ENCODE measurements around the gene KCNQ1OT1.
A peak's percentile ranks its signal among the peaks of the same experiment; 100 is the strongest.

Gene KCNQ1OT1

DNA sequence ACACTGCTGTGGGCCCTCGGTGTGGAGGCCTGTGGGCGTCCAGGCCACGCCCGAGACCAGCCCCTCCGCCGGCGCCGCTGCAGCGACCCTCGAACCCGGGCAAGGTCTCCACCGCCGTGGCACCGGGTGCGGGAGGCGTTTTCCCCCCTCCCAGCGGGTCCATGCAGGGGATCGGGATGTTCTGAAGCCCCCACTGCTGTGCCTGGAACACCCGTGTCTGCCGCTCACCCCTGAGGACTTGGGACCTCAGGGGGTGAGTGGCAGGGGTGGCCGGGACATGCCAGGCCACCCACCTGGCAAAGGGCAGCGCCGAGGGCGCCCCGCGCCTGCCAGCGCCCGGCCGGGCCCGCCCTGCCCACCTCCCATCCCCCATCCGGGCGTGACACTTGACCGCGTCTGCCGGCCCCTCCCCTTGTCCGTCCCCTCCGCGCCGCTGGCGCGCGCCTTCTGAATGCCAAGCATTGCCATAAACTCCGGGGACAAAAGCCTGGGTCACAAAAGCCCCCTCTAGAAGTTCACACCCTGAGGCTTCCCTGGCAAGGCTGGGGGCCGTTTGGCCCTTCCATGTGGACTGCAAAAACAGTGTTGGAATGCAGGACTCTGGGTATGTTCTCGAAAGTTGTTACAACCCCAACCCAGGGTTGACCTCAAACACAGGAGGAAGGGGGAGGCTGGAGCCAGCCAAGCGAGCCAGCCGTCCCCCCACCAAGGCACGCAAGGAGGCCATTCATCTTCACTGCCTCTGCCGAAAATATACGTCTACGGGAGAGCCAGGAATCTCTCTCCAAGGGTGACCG, 819 bp upstream of the KCNQ1OT1 start:
- peak; percentile 26 for DNase-seq

DNA sequence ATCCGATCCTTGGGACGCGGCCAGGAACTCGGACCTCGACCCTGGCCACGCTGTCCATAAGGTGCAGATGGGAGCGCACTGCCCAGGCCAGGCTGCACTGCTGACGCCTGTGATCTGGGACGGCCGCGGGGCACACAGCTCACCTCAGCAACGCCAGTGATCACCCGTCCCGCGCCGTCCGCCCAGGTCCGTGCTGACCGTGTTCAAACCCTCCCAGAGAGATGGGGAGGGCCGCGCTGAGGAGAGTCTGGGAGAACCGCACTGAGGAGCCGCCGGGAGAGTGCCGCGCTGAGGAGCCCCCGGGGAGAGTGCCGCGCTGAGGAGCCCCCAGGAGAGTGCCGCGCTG, 636 bp downstream of the KCNQ1OT1 start:
- DNase-seq, result peak; percentile 6

DNA sequence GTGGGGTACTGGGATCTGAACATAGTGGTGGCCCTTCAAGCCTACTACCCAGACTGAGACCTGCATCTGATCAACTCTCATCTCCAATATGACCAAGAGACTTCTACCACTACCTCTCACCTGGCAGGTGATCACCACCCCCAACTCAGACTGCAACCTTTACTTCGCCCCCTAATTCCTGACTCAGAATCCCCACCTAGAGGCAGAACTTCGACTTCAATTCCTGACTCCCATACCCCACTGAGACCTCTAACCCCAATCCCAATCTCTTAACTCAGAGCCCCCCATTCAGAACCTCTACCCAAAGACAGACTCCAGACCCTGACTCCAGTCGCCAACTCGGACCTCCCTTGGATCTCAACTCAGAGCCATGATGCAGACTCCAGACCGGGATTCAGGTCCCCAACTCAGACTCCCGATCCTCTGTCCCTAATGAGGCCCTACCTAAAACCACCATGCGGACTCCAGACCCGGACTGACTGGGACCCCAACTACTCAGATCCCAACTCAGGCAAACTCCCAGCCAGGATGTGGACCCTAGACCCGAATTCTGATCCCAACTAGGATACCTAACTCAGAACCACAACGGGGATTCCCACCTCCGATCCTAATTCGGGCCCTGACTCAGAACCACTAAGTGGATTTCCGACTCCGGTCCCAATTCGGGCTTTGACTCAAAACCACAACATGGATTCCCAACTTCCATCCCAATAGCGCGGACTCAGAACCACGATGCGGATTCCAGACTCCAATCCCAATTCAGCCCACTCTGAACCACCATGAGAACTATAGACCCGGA, 1.2 kb downstream of the KCNQ1OT1 start:
- DNase-seq, result no peak

DNA sequence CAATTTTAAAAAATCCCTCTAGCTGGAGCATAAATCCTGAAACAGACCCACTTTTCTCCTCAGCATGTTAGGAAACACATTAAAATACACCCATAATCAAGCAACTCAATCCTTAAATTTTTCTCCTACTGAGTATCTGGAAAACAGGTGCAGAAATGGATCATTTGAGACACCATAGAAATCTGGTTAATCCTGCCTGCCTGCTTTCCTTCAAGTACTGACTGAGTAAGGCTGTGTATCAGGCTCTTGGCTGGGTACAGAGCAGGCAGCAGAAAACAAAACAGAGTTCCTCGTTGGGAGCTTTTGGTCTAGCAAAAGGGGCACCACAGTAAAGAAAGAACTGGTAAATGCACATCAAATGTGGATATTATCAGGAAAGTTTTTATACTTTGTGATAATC, 1.9 kb downstream of the KCNQ1OT1 start:
- no peak for DNase-seq

DNA sequence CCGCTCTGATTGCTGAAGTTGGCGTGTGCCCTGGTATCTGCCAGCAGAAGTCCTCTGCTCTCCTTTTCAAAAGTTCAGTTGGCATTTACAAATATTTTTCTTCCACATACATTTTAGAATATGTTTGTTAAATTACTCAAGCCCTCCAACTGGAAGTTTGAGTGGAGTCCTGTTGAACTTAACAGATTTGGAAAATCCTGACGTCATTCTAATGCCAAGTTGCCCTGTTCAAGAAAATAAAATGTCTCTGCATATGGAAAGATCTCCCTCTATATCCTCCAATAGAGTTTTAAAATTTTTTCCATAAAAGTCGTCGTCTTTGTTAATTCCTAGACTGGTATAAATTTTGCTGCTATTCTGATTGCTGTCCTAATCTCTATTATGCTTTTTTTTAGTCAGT, 3.3 kb downstream of the KCNQ1OT1 start:
- no peak for DNase-seq

DNA sequence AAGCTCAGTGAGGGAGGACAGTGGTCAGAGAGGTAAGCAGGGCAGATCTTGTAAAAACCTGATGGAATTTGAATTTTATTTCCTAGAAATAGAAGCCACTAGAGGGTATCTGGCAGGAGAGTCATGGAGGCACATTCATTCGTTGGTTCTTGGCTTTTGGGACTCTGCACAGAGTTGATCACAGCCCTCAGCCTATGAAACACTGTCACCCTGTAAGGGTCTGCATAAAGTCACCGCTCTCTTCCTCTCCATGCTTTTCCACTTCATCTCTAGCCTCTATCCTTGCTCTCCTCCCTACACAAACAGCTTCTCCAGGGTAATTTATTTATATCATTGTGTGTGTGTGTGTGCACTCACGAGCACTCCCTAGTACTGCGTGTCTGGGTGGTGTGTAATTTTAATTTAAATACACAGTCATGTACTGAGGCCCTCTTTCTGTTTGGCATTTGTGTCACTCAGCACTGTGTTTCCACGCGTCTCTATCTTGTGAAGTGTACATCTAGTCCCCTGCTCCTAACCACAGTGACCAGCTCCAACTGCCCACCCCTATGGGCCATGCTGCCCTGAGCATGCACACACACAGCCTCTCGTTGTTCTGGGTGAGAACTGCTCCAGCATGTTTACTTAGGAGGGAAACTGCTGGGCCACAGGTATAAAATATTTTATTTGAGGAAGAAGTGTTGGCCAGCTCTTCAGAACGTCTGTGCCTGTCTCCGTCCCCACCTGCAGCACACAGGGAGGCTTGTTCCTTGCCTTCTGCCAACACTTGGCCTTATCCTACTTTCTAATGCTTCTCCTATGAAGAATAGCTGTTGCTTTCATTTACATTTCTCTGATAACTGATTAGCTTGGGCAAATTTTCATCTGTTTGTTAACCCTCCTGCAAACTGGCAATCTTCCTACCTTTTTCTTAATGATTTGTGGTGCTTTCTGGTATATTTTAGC, 4.5 kb downstream of the KCNQ1OT1 start:
- DNase-seq, result no peak

DNA sequence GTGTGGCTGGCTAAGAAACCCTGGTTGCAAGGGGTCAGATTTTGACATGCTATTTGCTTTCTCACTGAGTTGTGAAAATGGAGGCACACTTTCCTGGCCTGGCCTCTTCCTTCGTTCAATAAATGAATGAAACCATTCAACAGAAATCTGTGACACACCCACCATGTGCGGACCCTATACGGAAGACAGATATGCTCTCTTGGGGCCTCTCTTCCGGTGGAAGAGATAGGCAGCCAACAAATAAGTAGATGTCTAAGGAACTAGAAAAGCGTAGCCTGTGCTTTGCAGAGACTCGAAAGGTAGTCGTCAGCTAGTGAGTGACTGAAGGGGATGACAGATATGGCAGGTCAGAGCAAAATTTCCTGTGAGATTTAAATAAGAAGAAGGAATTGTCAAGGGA, 5.3 kb downstream of the KCNQ1OT1 start:
- DNase-seq, result no peak

DNA sequence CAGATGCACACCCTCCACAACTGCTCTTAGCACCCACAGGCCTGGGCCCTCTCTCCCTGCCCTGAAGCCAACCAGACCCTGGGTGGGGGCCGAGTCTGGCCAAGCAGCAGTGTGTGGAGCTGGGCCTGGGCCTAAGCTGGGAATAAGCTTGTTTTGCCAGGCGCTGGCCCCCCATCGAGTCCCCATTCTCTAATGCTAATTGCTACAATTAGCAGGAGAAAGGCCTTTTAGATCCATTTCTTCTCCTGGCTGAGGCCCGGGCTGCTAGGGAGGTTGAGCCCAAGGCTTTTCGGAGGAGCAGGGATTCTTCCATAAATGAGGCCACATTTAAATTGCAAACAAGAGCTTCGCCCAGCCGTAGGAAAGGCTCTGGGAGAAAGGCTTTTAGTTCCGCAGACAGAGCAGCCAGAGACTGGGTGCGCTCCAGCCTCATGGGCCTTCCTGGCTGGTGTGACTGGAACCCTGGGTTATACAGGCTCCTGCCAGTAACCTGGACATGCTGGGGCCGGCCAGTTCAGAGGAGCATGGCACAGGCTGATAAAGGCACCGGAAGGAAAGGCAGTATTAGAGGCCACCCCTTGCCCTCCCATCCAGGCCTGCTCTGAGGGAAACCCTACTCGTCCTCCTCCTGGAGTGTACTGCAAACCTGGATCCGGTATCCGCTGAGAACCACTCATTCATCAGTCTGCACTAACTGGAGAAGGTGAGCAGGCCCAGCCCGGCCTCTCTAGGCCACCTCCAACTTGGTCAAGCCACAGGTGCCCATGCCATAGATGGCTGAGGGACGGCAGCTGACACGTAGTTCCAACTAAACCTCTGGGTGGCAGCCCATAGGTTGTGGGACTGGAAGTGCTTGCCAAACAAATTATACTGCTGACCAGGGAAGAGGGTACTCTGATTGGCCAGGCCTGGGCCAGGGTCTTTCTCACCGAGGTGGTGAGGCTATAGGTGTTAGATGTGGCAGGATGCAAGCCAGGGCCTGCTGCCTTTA, 6.2 kb downstream of the KCNQ1OT1 start:
- DNase-seq, result no peak

DNA sequence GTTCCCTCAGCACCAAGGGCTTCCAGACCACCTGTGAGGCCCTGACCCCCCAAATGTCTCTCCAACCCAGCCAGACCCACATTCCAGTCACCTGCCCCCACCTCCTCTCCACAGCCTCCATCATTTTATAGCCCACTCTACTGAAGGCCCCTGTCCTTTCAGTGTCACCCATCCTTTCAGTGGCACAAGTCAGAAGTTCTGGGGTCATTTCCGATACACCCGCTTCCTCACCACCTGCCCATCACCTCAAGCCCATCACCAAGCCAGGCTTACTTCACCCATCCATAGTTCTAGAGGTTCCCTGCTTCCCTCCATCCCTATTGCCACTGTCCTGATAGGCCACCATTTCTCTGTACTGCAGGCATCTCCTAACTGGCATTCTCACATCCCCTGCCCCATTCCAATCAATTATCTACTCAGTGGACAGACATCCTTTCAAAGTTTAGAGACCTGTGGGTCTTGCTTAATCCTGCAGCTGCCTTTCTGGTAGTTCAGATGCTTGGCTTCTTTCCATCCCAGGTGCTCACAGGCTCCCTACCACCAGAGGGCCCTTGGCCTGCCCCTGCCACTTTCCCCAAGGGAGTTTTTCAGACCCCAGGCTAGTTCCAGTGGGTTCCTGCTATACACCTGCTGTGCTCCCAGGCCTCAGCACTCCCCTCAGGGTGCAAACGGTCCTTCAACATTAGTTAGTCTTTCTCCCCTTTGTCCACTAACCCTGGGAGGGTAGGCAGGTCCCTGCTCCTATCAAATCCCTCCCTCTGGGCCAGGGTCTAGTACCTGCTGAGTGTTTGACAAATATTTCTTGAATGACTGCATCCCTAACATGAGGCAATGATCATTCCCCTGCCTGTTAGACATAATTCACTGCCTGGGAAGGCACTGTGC, 7.6 kb downstream of the KCNQ1OT1 start:
- no peak for DNase-seq

DNA sequence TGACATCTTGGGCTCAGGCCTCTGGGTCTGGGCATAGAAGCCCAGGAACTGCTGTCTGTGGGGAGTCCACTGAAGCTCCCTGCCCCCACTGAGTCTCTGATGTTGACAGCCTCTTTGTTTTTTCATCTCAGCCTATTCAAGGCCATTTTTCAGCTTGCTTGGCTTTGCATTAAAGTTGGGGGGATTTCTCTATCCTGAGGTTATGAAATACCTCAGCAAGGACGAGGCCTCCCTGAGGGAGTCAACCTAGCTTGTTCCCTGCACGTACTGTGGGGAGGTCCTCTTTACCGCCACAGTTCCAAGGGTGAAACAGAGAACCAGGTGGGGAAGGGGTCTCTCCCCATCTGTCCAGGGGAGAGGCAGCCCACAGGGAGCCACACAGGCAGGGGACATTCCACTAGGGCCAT, 8.4 kb downstream of the KCNQ1OT1 start:
- no peak for DNase-seq

DNA sequence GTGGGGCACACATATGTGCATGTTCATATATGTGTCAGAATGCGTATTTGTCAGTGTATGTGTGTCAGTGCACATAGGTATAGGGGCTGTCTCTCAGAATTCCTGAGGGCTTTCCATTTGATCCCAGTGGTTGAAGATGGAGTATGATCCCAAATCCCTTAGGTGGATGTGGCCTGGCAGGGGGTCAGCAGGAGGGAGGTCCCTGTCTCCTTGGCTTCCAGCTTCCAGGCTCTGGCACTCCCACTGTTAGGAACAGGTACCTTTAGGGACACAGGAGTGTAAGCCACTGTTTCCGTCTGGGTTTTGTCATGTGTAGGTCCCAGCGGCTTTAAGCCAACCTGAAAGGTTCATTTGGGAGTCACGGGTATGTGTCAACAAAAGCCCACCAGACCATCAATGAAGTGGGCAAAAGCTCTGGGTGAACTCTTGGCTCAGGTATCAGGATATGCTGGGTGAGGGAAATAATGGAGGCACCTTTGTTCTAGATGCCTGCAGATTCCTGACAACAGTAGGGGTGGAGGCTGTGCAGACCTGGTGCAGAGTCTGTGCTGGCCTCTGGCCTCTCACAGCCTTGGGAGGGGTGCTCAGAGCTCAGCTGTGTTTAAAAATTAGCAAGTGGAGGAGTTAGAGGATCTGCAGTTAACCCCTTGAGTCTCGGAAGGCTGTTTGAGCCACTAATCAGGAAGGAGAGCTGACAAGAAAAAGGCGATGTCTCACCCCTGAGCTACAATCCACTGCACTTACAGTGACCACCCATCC, 9.0 kb downstream of the KCNQ1OT1 start:
- DNase-seq, result no peak

DNA sequence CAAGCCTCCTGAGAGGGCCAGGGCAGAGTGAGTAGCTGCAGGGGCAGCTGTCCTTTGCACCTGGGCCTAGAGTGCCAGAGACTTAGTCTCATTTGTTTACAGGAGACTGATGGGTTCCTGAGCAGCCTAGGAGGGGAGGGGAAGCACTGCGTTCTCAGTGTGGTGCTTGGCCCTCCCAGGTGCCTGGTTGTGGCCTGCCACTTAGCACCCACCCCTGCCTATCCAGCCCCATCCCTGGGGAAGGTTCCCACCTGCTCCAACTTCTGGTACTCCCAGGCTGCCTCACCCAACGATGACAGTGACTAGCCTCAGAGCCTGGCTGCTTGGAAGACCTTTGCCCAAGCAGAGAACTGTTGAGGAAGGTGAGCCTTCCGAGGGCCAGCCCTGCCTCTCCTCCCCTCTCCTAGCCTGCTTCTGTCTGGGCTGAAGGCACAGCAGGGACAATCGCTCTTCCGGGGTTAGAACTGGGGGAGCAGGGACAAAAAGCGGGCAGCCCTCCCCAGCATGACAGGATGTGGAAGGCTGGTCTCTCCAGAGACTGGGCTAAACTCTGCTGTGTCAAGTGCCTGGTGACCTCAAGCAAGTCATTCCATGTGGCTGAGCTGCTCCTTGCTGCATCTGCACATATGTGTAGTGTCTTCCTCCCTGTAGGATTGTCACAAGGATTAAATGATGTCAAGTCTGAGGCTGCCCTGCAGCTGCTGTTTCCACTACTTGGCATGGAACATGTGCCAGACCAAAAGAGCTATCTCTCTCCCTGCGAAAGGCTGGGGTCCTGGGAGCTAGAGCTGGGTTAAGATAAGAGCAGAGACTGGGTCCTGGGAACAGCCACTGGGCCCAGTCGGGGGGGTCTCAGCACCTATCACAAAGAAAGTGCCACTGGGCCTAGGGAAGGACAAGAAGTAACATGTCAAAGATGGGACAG, 9.9 kb downstream of the KCNQ1OT1 start:
- DNase-seq, result no peak

DNA sequence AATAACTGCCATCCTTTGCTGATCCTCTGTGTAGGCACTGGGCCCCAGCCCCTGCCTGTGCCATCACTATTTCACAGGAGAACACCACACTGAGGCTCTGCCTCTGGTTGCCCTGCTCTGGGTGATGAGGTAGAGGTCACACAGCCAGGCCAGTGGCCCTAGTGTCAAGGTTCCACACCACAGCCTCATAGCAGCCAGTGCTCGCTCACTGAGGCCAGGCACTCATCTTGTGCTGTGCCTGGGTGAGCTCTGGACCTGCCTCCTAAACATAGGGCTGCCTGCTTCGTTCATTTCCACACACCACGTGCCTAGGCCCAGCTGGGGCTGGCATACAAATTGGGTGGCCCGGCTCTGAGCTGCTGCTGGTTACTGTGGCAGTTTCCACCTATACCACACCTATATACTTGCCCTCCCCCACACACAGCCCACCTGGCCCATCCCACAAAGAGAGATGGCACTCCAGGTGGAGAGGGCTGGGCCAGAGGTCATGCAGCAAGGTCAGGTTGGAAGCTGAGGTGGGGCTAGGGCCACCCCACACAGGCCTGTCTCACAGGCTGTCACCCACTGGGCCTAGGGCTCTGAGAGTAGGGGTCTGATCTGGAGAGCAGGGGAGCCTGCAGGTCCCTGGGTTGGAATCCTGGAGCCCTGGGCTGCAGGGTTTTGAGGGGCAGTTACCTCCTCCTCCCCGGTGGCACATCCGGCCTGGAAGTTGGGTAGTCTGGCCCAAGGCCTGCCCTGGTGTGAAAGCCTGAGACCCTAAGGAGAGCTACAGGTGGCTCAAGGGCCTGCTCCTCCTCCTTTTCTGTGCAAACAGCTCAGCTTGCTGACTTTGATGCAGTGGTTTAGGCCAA, 11.2 kb downstream of the KCNQ1OT1 start:
- no peak for DNase-seq

DNA sequence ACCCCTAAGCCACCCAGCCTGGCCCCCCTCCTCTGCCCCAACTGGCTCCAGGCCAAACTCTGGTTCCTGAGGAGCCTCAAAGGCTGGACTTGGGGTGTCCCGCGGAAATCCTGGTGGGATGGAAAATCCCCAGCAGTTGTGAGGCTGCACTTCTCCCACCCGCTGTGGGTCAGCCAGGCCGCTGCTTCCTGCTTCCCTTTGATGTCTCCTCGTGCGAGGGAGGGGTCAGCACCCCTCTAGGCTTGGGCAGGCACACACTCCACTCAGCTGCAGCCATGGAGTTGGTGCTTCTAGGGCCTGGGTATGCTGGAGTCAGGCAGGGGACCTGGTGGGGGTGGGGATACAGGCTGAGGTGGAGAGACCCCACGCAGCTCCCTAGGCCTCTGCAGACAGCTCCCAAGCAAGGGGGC, 12.0 kb downstream of the KCNQ1OT1 start:
- DNase-seq, result no peak

DNA sequence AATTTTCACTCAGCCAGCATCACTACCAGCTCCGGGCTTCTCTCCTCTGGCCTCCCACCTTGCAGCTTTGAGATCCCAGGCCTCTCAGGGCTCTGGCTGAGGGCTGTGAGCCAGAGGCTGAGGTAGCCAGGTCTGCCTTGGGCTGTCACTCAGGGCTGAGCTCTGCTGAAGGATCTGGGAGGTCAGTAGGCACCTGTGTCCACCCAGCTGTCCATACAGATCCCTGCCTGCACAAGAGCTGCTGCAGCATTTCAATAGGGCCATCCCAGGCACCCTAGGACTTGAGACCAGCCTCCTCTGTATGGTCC, 12.6 kb downstream of the KCNQ1OT1 start:
- DNase-seq, result no peak

DNA sequence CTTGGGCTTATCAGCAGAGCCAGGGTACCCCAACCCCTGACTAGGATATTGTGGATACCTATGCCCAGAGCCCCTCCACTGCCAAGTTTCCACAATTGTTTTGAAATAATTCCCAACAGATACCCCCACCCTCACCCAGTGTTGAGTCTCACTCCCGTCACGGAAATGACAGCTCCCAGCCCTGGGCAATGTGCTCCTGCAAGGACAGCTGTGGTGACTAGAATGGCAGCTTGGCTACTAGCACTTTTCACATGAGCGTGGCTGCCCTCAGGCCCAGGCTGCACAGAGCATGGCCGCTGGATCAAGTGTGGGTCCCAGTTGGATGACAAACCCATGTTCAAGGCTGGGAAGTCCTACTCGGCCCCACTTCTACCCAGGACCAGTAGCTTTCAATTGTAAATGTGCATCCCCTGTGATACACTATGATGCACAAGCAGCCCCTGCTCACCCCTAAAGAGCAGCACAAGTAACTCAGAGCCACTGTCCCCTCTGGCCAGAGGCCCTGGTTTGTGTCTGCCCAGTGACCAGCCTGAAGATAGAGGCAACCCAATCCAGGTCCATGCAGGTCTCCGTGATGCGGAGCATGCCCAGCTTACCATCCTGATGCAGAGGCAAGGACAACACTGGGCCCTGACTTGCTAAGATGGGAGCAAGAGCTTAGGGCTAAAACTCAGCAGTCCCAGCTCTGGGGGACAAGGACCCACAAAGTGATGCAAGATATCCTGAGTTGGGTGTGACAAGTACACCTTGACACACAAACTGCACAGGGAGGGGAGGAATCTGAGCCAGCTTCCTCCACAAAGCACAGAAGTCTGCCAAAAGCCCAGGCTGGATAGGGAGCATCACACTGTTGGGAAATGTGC, 13.2 kb downstream of the KCNQ1OT1 start:
- no peak for DNase-seq
